ENCODE data around the gene ARFIP1.

- TF ChIP-seq POLR2AphosphoS5 (IDR thresholded peaks at IDR 0.05; ENCODE audit: low read depth, low read length): no peak
- TF ChIP-seq SIN3A (IDR thresholded peaks at IDR 0.05; ENCODE audit: borderline replicate concordance, insufficient read depth, low read length): no peak
Observed at GRCh38 chr4:152843481-152844090, 63.8 kb downstream of the ARFIP1 start.

Data from PFSK-1 (cell line).